Keratinocyte (primary cell): ENCODE data around the gene WRAP73. TPM values are rescaled to one million over a fixed set of nuclear protein-coding genes. Genes with fewer than 3 reads are reported as not detected.

Experiments used
- DNase-seq: peaks from one replicate; pipeline ENCODE4 v3.0.0-alpha.2; 2011; ENCODE audit warnings: low read depth, missing footprints, low spot score
- FAIRE-seq: peaks from 2 replicates; lab custom pipeline; 2011; peaks lifted over from hg19 to GRCh38; lab: Jason Lieb, UNC
- H2AFZ ChIP-seq: 2 replicates; pipeline ENCODE4 v1.6.0; 2012; ENCODE audit warnings: low read length, control low read depth, inconsistent platforms; ENCODE audit not compliant: control insufficient read depth
- H3K27ac ChIP-seq: 2 replicates; pipeline ENCODE4 v1.5.1; 2011; ENCODE audit warnings: low read length; ENCODE audit not compliant: control insufficient read depth, insufficient read depth
- H3K27me3 ChIP-seq: 3 replicates; pipeline ENCODE4 v1.6.0; 2011; ENCODE audit warnings: low read length; ENCODE audit not compliant: control insufficient read depth, insufficient read depth; ENCODE audit errors: extremely low read depth
- H3K36me3 ChIP-seq, 2 experiments: 2 replicates in 1 of 2; 3 replicates in 1 of 2; pipeline ENCODE4 v1.5.1; 2011; ENCODE audit warnings: low read length in 2 of 2, mild to moderate bottlenecking in 1 of 2; ENCODE audit not compliant: control insufficient read depth in 2 of 2, insufficient read depth in 2 of 2; ENCODE audit errors: extremely low read depth in 1 of 2
- H3K4me1 ChIP-seq: 3 replicates; pipeline ENCODE4 v1.5.1; 2011; ENCODE audit warnings: low read length; ENCODE audit not compliant: control insufficient read depth, insufficient read depth; ENCODE audit errors: extremely low read depth
- H3K4me2 ChIP-seq: 3 replicates; pipeline ENCODE4 v1.6.0; 2011; ENCODE audit warnings: low read depth, low read length; ENCODE audit not compliant: control insufficient read depth, insufficient read depth; ENCODE audit errors: extremely low read depth
- H3K4me3 ChIP-seq, 3 experiments: fragments of 200-600 bp in 1 of 3; sonication (generic) in 1 of 3; 2 replicates in 2 of 3; 3 replicates in 1 of 3; pipeline ENCODE4 v1.5.1; 2011 to 2016; ENCODE audit warnings: low read length in 3 of 3, mild to moderate bottlenecking in 3 of 3, control low read depth in 2 of 3, inconsistent platforms in 1 of 3, low read depth in 1 of 3, mixed read lengths in 1 of 3, mixed run types in 1 of 3, moderate library complexity in 1 of 3; ENCODE audit not compliant: control insufficient read depth in 2 of 3, insufficient read depth in 2 of 3; ENCODE audit errors: extremely low read depth in 1 of 3
- H3K79me2 ChIP-seq: 2 replicates; pipeline ENCODE4 v1.6.0; 2012; ENCODE audit warnings: low read length; ENCODE audit not compliant: control insufficient read depth, insufficient read depth
- H3K9ac ChIP-seq: 3 replicates; pipeline ENCODE4 v1.6.0; 2011; ENCODE audit warnings: low read length; ENCODE audit not compliant: control insufficient read depth, insufficient read depth; ENCODE audit errors: extremely low read depth
- H3K9me1 ChIP-seq: 3 replicates; pipeline ENCODE4 v1.6.0; 2011; ENCODE audit warnings: low read length; ENCODE audit not compliant: control insufficient read depth, insufficient read depth; ENCODE audit errors: extremely low read depth
- H3K9me3 ChIP-seq: 2 replicates; pipeline ENCODE4 v1.5.1; 2012; ENCODE audit warnings: low read depth, low read length; ENCODE audit not compliant: control insufficient read depth
- H4K20me1 ChIP-seq: 3 replicates; pipeline ENCODE4 v1.6.0; 2011; ENCODE audit warnings: low read length; ENCODE audit not compliant: control insufficient read depth, insufficient read depth; ENCODE audit errors: extremely low read depth
- CTCF ChIP-seq, 3 experiments: IDR thresholded peaks in 1 of 3; conservative IDR thresholded peaks in 1 of 3; optimal IDR thresholded peaks in 1 of 3; 2 replicates in 2 of 3; 3 replicates in 1 of 3; pipeline versions ENCODE3 to v1.5.1; 2011; ENCODE audit warnings: low read length in 3 of 3, mild to moderate bottlenecking in 3 of 3, moderate library complexity in 2 of 3, control low read depth in 1 of 3, inconsistent platforms in 1 of 3; ENCODE audit not compliant: insufficient read depth in 2 of 3; ENCODE audit errors: extremely low read depth in 1 of 3
- EZH2 ChIP-seq: IDR thresholded peaks from one replicate; pipeline ENCODE4 v1.6.1; 2012; ENCODE audit warnings: inconsistent platforms, mild to moderate bottlenecking, low read length, moderate library complexity
- dilution Hi-C: fragments of 300-500 bp; cut with MboI; formaldehyde crosslinking; loops from one replicate; pipeline ENCODE4 v1.7.0; 2020; ENCODE audit warnings: low sequenced_read_pairs; ENCODE audit not compliant: extremely low pct_ligation_motif_present
- polyA plus RNA-seq, 5 experiments: library from polyadenylated mRNA; depleted of rRNA in 3 of 5; stranded (reverse) in 3 of 5; stranded (forward) in 1 of 5; unstranded in 1 of 5; fragments of >200 nt; gene quantifications; 1 replicate in 1 of 5; 2 replicates in 3 of 5; 3 replicates in 1 of 5; pipeline versions ENCODE4 v1.2.1 to v1.2.3, GENCODE V29; 2011 to 2012; ENCODE audit warnings: missing spikeins in 2 of 5, low read depth in 1 of 5, low replicate concordance in 1 of 5

The WRAP73 gene
- polyA plus RNA-seq, 1 donor (not counting 4 experiments of a cell fraction or from before 2014, with no cell fraction given) = 18.9 TPM

GRCh38 chr1:3692598-3692997 is 42.7 kb upstream of the WRAP73 start:
- Histone ChIP-seq H3K4me3 (no peak overlapping the region), H2AFZ (no peak overlapping the region), H3K27me3 (no peaks in the 10 kb centered on the region), H3K27ac (no peak overlapping the region), H3K4me2 (no peak overlapping the region), H3K36me3 (no peaks in the 10 kb centered on the region), H3K9me1 (peaks cover 3% of the 10 kb centered on the region), H3K79me2 (no peaks in the 10 kb centered on the region), H3K9ac (no peak overlapping the region), H3K9me3 (no peaks in the 10 kb centered on the region), H3K4me1 (peaks cover 28% of the 10 kb centered on the region), H4K20me1 (no peaks in the 10 kb centered on the region)
- no peak for TF ChIP-seq EZH2
- TF ChIP-seq CTCF (optimal IDR thresholded peaks at IDR 0.05 in 1 of 3, IDR thresholded peaks at IDR 0.05 in 1 of 3, conservative IDR thresholded peaks at IDR 0.05 in 1 of 3; ENCODE audit: extremely low read depth in 1 of 3, insufficient read depth in 2 of 3, low read length in 3 of 3) = no peak
- DNase-seq (no peak), FAIRE-seq (no peak)
- dilution Hi-C loops = no loop called here

GRCh38 chr1:3691421-3692204 is 41.7 kb upstream of the WRAP73 start:
- Histone ChIP-seq H3K36me3 (no peaks in the 10 kb centered on the region), H2AFZ (no peak overlapping the region), H3K27ac (no peak overlapping the region), H3K4me2 (no peak overlapping the region), H3K27me3 (no peaks in the 10 kb centered on the region), H3K9me1 (peaks cover 3% of the 10 kb centered on the region), H3K9me3 (no peaks in the 10 kb centered on the region), H4K20me1 (no peaks in the 10 kb centered on the region), H3K9ac (no peak overlapping the region), H3K79me2 (no peaks in the 10 kb centered on the region), H3K4me3 (no peak overlapping the region), H3K4me1 (peaks cover 28% of the 10 kb centered on the region)
- dilution Hi-C loops = no loop called here
- FAIRE-seq (no peak), DNase-seq (no peak)
- TF ChIP-seq CTCF (optimal IDR thresholded peaks at IDR 0.05 in 1 of 3, IDR thresholded peaks at IDR 0.05 in 1 of 3, conservative IDR thresholded peaks at IDR 0.05 in 1 of 3; ENCODE audit: extremely low read depth in 1 of 3, insufficient read depth in 2 of 3, low read length in 3 of 3) = no peak
- TF ChIP-seq EZH2 = no peak
